ENCODE data around the gene SBF2.

The SBF2 gene

GRCh38 chr11:9884601-9885000 is 409.4 kb downstream of the SBF2 start:
- no peak for DNase-seq

- DNase-seq: no peak
Measured at GRCh38 chr11:9880657-9881056, 413.4 kb downstream of the SBF2 start.

- no peak for DNase-seq
Measured at GRCh38 chr11:9878936-9879335, 415.1 kb downstream of the SBF2 start.

GRCh38 chr11:9876331-9876730 is 417.7 kb downstream of the SBF2 start:
- DNase-seq: no peak

- no peak for DNase-seq
Measured at GRCh38 chr11:9875862-9876261, 418.2 kb downstream of the SBF2 start.

GRCh38 chr11:9875399-9875798 is 418.6 kb downstream of the SBF2 start:
- no peak for DNase-seq

- no peak for DNase-seq
Measured at GRCh38 chr11:9874466-9874865, 419.6 kb downstream of the SBF2 start.

- no peak for DNase-seq
Measured at GRCh38 chr11:9868641-9869040, 425.4 kb downstream of the SBF2 start.

GRCh38 chr11:9862981-9863380 is 431.0 kb downstream of the SBF2 start:
- no peak for DNase-seq

- peak; percentile 63 for DNase-seq
Measured at GRCh38 chr11:9861860-9862725, 431.9 kb downstream of the SBF2 start.

- DNase-seq: no peak
Measured at GRCh38 chr11:9859554-9860305, 434.3 kb downstream of the SBF2 start.

GRCh38 chr11:9858822-9859221 is 435.2 kb downstream of the SBF2 start:
- no peak for DNase-seq

- no peak for DNase-seq
Measured at GRCh38 chr11:9858218-9858617, 435.8 kb downstream of the SBF2 start.

- no peak for DNase-seq
Measured at GRCh38 chr11:9855579-9856287, 438.3 kb downstream of the SBF2 start.

GRCh38 chr11:9853929-9854552 is 440.0 kb downstream of the SBF2 start:
- DNase-seq: no peak

- no peak for DNase-seq
Measured at GRCh38 chr11:9852465-9852864, 441.6 kb downstream of the SBF2 start.

GRCh38 chr11:9851366-9851765 is 442.7 kb downstream of the SBF2 start:
- DNase-seq: no peak

GRCh38 chr11:9850224-9850895 is 443.7 kb downstream of the SBF2 start:
- DNase-seq: no peak

GRCh38 chr11:9849389-9849788 is 444.6 kb downstream of the SBF2 start:
- DNase-seq: no peak

GRCh38 chr11:9847636-9848035 is 446.4 kb downstream of the SBF2 start:
- DNase-seq: no peak

GRCh38 chr11:9842923-9843322 is 451.1 kb downstream of the SBF2 start:
- DNase-seq: no peak

- no peak for DNase-seq
Measured at GRCh38 chr11:9840460-9841004, 453.5 kb downstream of the SBF2 start.
